Gastroesophageal sphincter (tissue), 4 donors: ENCODE measurements around the gene TAX1BP1. TPM values are rescaled to one million over a fixed set of nuclear protein-coding genes. Genes with fewer than 3 reads are reported as not detected.

Experiments
- ATAC-seq: fragments of 150-250 bp; one replicate; pipeline ENCODE4 v1.9.1; 2016; ENCODE audit warnings: mild to moderate bottlenecking, moderate library complexity
- H3K27ac ChIP-seq, 4 donors: fragments of 200-600 bp; sonication (generic) in 3 of 4; 1 replicate in 3 of 4; 2 replicates in 1 of 4; pipeline ENCODE4 v1.5.1; 2016 to 2019
- H3K27me3 ChIP-seq: fragments of 200-600 bp; sonication (generic); one replicate; pipeline ENCODE4 v1.5.1; 2019
- H3K36me3 ChIP-seq, 2 donors: fragments of 200-600 bp; sonication (generic); one replicate each; pipeline ENCODE4 v1.5.1; 2019; ENCODE audit warnings: control low read depth in 1 of 2
- H3K4me1 ChIP-seq, 3 donors: fragments of 200-600 bp; sonication (generic); 1 replicate in 2 of 3; 2 replicates in 1 of 3; pipeline ENCODE4 v1.5.1; 2016 to 2019; ENCODE audit warnings: control low read depth in 2 of 3
- H3K4me3 ChIP-seq, 2 donors: fragments of 200-600 bp; sonication (generic); one replicate each; pipeline ENCODE4 v1.5.1; 2019; ENCODE audit warnings: mild to moderate bottlenecking in 1 of 2, moderate library complexity in 1 of 2
- H3K9me3 ChIP-seq, 3 donors: fragments of 200-600 bp; sonication (generic); one replicate each; pipeline ENCODE4 v1.5.1; 2017 to 2019; ENCODE audit warnings: control low read depth in 2 of 3
- CTCF ChIP-seq, 4 experiments: fragments of 200-600 bp in 2 of 4; fragments of 450-650 bp in 2 of 4; sonication (generic) in 1 of 4; IDR thresholded peaks; one replicate each; pipeline ENCODE4 v1.5.1; 2017 to 2019; ENCODE audit warnings: antibody characterized with exemption in 4 of 4, mild to moderate bottlenecking in 2 of 4, moderate library complexity in 2 of 4
- EP300 ChIP-seq: sonication (generic); formaldehyde crosslinking; IDR thresholded peaks from one replicate; pipeline ENCODE4 v1.6.1; 2017; ENCODE audit warnings: antibody characterized with exemption, mild to moderate bottlenecking
- POLR2A ChIP-seq, 2 donors: fragments of 450-650 bp; IDR thresholded peaks; one replicate each; pipeline ENCODE4 v1.6.1; 2017; ENCODE audit warnings: antibody characterized with exemption in 2 of 2, mild to moderate bottlenecking in 2 of 2, moderate library complexity in 1 of 2
- POLR2AphosphoS5 ChIP-seq: sonication (generic); formaldehyde crosslinking; IDR thresholded peaks from one replicate; pipeline ENCODE4 v1.6.1; 2017; ENCODE audit warnings: antibody characterized with exemption
- WGBS, 2 donors: methylation state at CpG; one replicate each; pipeline ENCODE4 v1.1.5; 2018; ENCODE audit warnings: low coverage in 1 of 2; 5-methylcytosine and 5-hydroxymethylcytosine counted together
- total RNA-seq, 4 donors: library from RNA; depleted of rRNA; stranded (reverse); fragments of >200 nt; gene quantifications; one replicate each; pipeline ENCODE4 v1.1.0, GENCODE V29; 2016

The TAX1BP1 gene
- total RNA-seq, 4 donors from 2014 or later: 118 to 151 (median 144) TPM

- H3K27me3 ChIP-seq: no peaks in the 10 kb centered on the region
- peaks cover 0 to 12% of the 10 kb centered on the region in 2 donors for H3K36me3 ChIP-seq
- WGBS, 2 donors: 96 to 100% methylated on average over 2 of the region's 2 CpGs
- no peaks in the 10 kb centered on the region for H3K9me3 ChIP-seq
- ATAC-seq: no peak
- H3K27ac ChIP-seq: no peak overlapping the region
- H3K4me1 ChIP-seq: peaks cover 0 to 13% (median 3%) of the 10 kb centered on the region in 3 donors
- no peak overlapping the region for H3K4me3 ChIP-seq
- TF ChIP-seq EP300: no peak
- TF ChIP-seq CTCF (IDR thresholded peaks at IDR 0.05): no peak
- no peak for TF ChIP-seq POLR2AphosphoS5
- no peak for TF ChIP-seq POLR2A (IDR thresholded peaks at IDR 0.05)
Measured at GRCh38 chr7:27781188-27781587, 41.2 kb downstream of the TAX1BP1 start.

GRCh38 chr7:27782849-27783248, 42.9 kb downstream of the TAX1BP1 start:
- peaks cover 0 to 13% (median 3%) of the 10 kb centered on the region in 3 donors for H3K4me1 ChIP-seq
- 37 to 49% methylated on average over 2 of the region's 2 CpGs for WGBS, 2 donors
- TF ChIP-seq CTCF (IDR thresholded peaks at IDR 0.05) (no peak), EP300 (no peak), POLR2A (IDR thresholded peaks at IDR 0.05) (no peak), POLR2AphosphoS5 (no peak)
- H3K27ac ChIP-seq: no peak overlapping the region
- ATAC-seq: no peak
- no peaks in the 10 kb centered on the region for H3K9me3 ChIP-seq
- no peaks in the 10 kb centered on the region for H3K27me3 ChIP-seq
- peaks cover 0 to 27% of the 10 kb centered on the region in 2 donors for H3K36me3 ChIP-seq
- no peak overlapping the region for H3K4me3 ChIP-seq

- no peaks in the 10 kb centered on the region for H3K9me3 ChIP-seq
- H3K36me3 ChIP-seq: peaks cover 0 to 44% of the 10 kb centered on the region in 2 donors
- WGBS, 2 donors: 37 to 43% methylated on average over 4 to 5 of the region's 6 CpGs
- no peak overlapping the region for H3K27ac ChIP-seq
- TF ChIP-seq POLR2AphosphoS5 (no peak), CTCF (IDR thresholded peaks at IDR 0.05) (peak; percentile 21 to 61 (median 52))
- no peak for ATAC-seq
- peaks cover 0 to 13% (median 3%) of the 10 kb centered on the region in 3 donors for H3K4me1 ChIP-seq
- H3K27me3 ChIP-seq: no peaks in the 10 kb centered on the region
- no peak overlapping the region for H3K4me3 ChIP-seq
Measured at GRCh38 chr7:27784399-27785053, 44.6 kb downstream of the TAX1BP1 start.

GRCh38 chr7:27788437-27788836, 48.5 kb downstream of the TAX1BP1 start:
- Histone ChIP-seq H3K9me3 (no peaks in the 10 kb centered on the region), H3K27ac (no peak overlapping the region), H3K27me3 (no peaks in the 10 kb centered on the region), H3K4me3 (no peak overlapping the region), H3K4me1 (peaks cover 0 to 10% (median 3%) of the 10 kb centered on the region in 3 donors), H3K36me3 (peaks cover 0 to 63% of the 10 kb centered on the region in 2 donors)
- no peak for ATAC-seq
- TF ChIP-seq POLR2AphosphoS5 (no peak), EP300 (no peak), POLR2A (IDR thresholded peaks at IDR 0.05) (no peak), CTCF (IDR thresholded peaks at IDR 0.05) (no peak)

GRCh38 chr7:27793780-27794179, 53.8 kb downstream of the TAX1BP1 start:
- no peaks in the 10 kb centered on the region for H3K9me3 ChIP-seq
- H3K27me3 ChIP-seq: no peaks in the 10 kb centered on the region
- H3K4me3 ChIP-seq: no peak overlapping the region
- 36 to 47% methylated on average over 1 of the region's 1 CpG for WGBS, 2 donors
- no peak for TF ChIP-seq POLR2A (IDR thresholded peaks at IDR 0.05)
- no peak for TF ChIP-seq EP300
- no peak for TF ChIP-seq CTCF (IDR thresholded peaks at IDR 0.05)
- no peak for TF ChIP-seq POLR2AphosphoS5
- peaks cover 0 to 65% of the 10 kb centered on the region in 2 donors for H3K36me3 ChIP-seq
- no peak overlapping the region for H3K27ac ChIP-seq
- no peaks in the 10 kb centered on the region for H3K4me1 ChIP-seq
- no peak for ATAC-seq
